Measurements from ENCODE around the gene FRMD4B.

The FRMD4B gene

GRCh38 chr3:69420781-69421520, 35.1 kb upstream of the FRMD4B start:
- H3K27ac ChIP-seq (ENCODE audit: low read depth, low read length): no peak overlapping the region
- no peak overlapping the region for H3K4me3 ChIP-seq (ENCODE audit: low read depth, low read length)
- no peaks in the 10 kb centered on the region for H3K36me3 ChIP-seq (ENCODE audit: control insufficient read depth, insufficient read depth, low read length)
- H3K4me1 ChIP-seq (ENCODE audit: control insufficient read depth, insufficient read depth, low read length): no peaks in the 10 kb centered on the region
- no peaks in the 10 kb centered on the region for H3K27me3 ChIP-seq (ENCODE audit: control insufficient read depth, insufficient read depth, low read length)
- no peaks in the 10 kb centered on the region for H3K9me3 ChIP-seq (ENCODE audit: control insufficient read depth, insufficient read depth, low read length)
- H3K9ac ChIP-seq (ENCODE audit: low read depth, low read length): no peak overlapping the region

GRCh38 chr3:69419276-69419675, 33.4 kb upstream of the FRMD4B start:
- no peak overlapping the region for H3K9ac ChIP-seq (ENCODE audit: low read depth, low read length)
- H3K27me3 ChIP-seq (ENCODE audit: control insufficient read depth, insufficient read depth, low read length): no peaks in the 10 kb centered on the region
- H3K36me3 ChIP-seq (ENCODE audit: control insufficient read depth, insufficient read depth, low read length): no peaks in the 10 kb centered on the region
- H3K4me3 ChIP-seq (ENCODE audit: low read depth, low read length): no peak overlapping the region
- H3K9me3 ChIP-seq (ENCODE audit: control insufficient read depth, insufficient read depth, low read length): no peaks in the 10 kb centered on the region
- H3K27ac ChIP-seq (ENCODE audit: low read depth, low read length): no peak overlapping the region
- H3K4me1 ChIP-seq (ENCODE audit: control insufficient read depth, insufficient read depth, low read length): no peaks in the 10 kb centered on the region

DNA sequence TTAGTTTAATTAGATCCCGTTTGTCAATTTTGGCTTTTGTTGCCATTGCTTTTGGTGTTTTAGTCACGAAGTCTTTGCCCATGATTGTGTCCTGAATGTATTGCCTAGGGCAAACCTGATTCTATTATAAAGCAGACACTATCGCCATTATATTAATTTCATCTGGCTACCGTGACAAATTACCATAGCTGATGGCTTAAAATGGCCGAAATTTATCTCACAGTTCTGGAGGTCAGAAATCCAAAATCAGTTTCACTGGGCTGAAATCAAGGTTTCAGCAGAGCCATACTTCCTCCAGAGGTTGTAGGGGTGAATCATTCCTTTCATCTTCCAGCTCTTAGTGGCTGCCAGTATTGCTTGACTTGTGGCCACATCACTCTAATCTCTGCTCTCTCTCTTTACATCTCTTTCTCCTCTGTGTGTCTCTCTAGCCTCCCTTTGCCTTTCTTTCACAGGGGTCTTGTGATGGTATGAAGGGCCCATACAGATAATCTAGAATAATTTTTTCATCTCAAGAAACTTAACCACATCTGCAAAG, 31.7 kb upstream of the FRMD4B start:
- Histone ChIP-seq H3K4me1 (ENCODE audit: control insufficient read depth, insufficient read depth, low read length) (no peaks in the 10 kb centered on the region), H3K9ac (ENCODE audit: low read depth, low read length) (no peak overlapping the region), H3K27me3 (ENCODE audit: control insufficient read depth, insufficient read depth, low read length) (no peaks in the 10 kb centered on the region), H3K4me3 (ENCODE audit: low read depth, low read length) (no peak overlapping the region), H3K27ac (ENCODE audit: low read depth, low read length) (no peak overlapping the region), H3K36me3 (ENCODE audit: control insufficient read depth, insufficient read depth, low read length) (no peaks in the 10 kb centered on the region), H3K9me3 (ENCODE audit: control insufficient read depth, insufficient read depth, low read length) (no peaks in the 10 kb centered on the region)

DNA sequence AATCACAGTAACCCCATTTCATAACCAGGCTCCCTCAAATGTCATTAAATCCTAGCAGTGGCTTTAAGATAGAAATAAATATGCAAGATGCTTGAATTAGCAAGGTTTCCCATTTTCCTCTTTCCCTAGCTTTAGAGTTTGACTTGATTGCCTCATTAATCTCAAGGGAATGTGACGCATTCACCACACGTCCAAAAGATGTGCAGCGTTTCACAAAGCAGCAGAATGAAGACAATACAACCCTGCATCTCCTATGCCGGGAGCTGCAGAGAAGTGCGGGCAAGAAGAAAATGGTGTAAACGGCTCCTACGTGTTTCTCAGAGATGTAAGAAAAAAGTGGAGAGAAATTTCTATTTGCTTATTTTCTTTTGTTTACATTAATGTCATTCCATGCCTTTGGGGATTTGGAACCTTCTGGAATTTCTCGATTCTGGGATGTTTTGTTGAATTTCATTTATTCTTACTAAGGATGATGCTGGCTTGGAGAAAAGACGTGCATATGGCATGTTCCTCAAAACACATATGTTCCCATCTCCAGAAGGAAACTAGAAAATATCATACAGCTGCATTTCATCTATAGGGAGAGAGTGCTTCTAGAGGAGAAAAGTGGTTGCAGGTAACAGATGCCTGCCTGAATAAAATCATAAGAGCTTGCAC, 27.8 kb upstream of the FRMD4B start:
- no peaks in the 10 kb centered on the region for H3K36me3 ChIP-seq (ENCODE audit: control insufficient read depth, insufficient read depth, low read length)
- no peaks in the 10 kb centered on the region for H3K9me3 ChIP-seq (ENCODE audit: control insufficient read depth, insufficient read depth, low read length)
- no peak overlapping the region for H3K4me3 ChIP-seq (ENCODE audit: low read depth, low read length)
- H3K27ac ChIP-seq (ENCODE audit: low read depth, low read length): no peak overlapping the region
- no peak overlapping the region for H3K9ac ChIP-seq (ENCODE audit: low read depth, low read length)
- no peaks in the 10 kb centered on the region for H3K27me3 ChIP-seq (ENCODE audit: control insufficient read depth, insufficient read depth, low read length)
- H3K4me1 ChIP-seq (ENCODE audit: control insufficient read depth, insufficient read depth, low read length): no peaks in the 10 kb centered on the region

DNA sequence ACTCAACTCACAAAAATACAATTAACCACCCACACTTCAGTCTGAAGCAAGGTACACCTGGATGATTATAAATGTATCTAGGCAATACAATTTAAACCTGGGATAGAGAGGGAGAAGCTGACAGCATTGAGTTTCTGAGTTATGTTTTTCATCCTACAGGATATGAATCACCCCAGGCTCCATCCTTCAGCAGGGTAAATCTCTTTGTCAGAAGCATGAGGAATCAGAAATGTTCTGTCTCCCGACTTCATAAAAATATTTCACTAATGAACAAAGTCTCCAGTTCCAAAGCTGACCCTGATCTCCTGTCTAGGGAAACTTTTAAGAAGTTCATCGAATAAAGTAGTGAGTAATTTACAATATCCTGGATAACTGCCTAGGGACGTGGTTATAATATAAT, 25.5 kb upstream of the FRMD4B start:
- H3K4me3 ChIP-seq (ENCODE audit: low read depth, low read length): no peak overlapping the region
- H3K27me3 ChIP-seq (ENCODE audit: control insufficient read depth, insufficient read depth, low read length): no peaks in the 10 kb centered on the region
- no peaks in the 10 kb centered on the region for H3K36me3 ChIP-seq (ENCODE audit: control insufficient read depth, insufficient read depth, low read length)
- H3K9me3 ChIP-seq (ENCODE audit: control insufficient read depth, insufficient read depth, low read length): no peaks in the 10 kb centered on the region
- H3K27ac ChIP-seq (ENCODE audit: low read depth, low read length): no peak overlapping the region
- no peak overlapping the region for H3K9ac ChIP-seq (ENCODE audit: low read depth, low read length)
- no peaks in the 10 kb centered on the region for H3K4me1 ChIP-seq (ENCODE audit: control insufficient read depth, insufficient read depth, low read length)

- no peaks in the 10 kb centered on the region for H3K9me3 ChIP-seq (ENCODE audit: control insufficient read depth, insufficient read depth, low read length)
- no peaks in the 10 kb centered on the region for H3K4me1 ChIP-seq (ENCODE audit: control insufficient read depth, insufficient read depth, low read length)
- no peak overlapping the region for H3K9ac ChIP-seq (ENCODE audit: low read depth, low read length)
- no peak overlapping the region for H3K27ac ChIP-seq (ENCODE audit: low read depth, low read length)
- H3K4me3 ChIP-seq (ENCODE audit: low read depth, low read length): no peak overlapping the region
- no peaks in the 10 kb centered on the region for H3K36me3 ChIP-seq (ENCODE audit: control insufficient read depth, insufficient read depth, low read length)
- H3K27me3 ChIP-seq (ENCODE audit: control insufficient read depth, insufficient read depth, low read length): no peaks in the 10 kb centered on the region
Measured at GRCh38 chr3:69410301-69410700, 24.4 kb upstream of the FRMD4B start.

DNA sequence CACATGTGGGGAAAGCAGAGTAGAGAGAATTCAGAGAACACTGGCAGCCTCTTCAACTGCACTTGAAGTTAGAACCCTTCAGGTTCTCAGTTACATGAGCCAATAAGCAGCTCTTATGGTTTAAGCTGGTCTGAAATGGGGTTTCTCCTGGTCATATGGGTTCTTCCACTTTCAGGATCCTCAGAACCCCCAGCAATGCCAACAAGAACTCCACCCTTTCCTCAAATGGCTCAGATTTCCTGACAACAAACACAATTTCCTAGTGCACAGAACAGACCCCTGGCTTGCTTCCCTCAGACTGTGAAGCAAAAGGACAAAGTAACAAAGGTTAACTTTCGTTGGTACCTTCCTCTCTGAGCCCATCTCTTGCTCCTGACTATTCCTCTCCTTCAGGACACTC, 23.9 kb upstream of the FRMD4B start:
- no peaks in the 10 kb centered on the region for H3K27me3 ChIP-seq (ENCODE audit: control insufficient read depth, insufficient read depth, low read length)
- no peaks in the 10 kb centered on the region for H3K4me1 ChIP-seq (ENCODE audit: control insufficient read depth, insufficient read depth, low read length)
- H3K36me3 ChIP-seq (ENCODE audit: control insufficient read depth, insufficient read depth, low read length): no peaks in the 10 kb centered on the region
- H3K4me3 ChIP-seq (ENCODE audit: low read depth, low read length): no peak overlapping the region
- H3K9me3 ChIP-seq (ENCODE audit: control insufficient read depth, insufficient read depth, low read length): no peaks in the 10 kb centered on the region
- no peak overlapping the region for H3K9ac ChIP-seq (ENCODE audit: low read depth, low read length)
- H3K27ac ChIP-seq (ENCODE audit: low read depth, low read length): no peak overlapping the region

DNA sequence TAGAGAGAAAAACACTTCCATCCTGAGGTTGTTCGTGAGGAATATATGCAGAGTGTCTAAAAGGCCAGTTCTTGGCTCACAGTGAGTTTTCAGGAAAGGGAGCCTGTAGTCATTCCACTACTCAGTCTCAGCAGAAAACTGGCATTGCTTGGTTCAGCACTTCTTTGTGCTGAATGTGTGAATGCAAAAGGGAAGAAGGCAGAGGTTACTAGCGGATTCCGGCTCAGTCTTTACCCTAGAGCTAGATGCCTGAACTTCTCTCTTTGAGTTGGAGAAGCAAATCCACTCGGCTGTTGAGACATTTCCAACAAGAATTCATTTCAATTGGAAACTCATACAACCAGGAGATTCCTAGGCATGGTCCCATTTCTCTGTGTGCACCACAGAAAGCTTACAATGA, 23.1 kb upstream of the FRMD4B start:
- Histone ChIP-seq H3K4me3 (ENCODE audit: low read depth, low read length) (no peak overlapping the region), H3K27me3 (ENCODE audit: control insufficient read depth, insufficient read depth, low read length) (no peaks in the 10 kb centered on the region), H3K9ac (ENCODE audit: low read depth, low read length) (no peak overlapping the region), H3K4me1 (ENCODE audit: control insufficient read depth, insufficient read depth, low read length) (no peaks in the 10 kb centered on the region), H3K27ac (ENCODE audit: low read depth, low read length) (no peak overlapping the region), H3K9me3 (ENCODE audit: control insufficient read depth, insufficient read depth, low read length) (no peaks in the 10 kb centered on the region), H3K36me3 (ENCODE audit: control insufficient read depth, insufficient read depth, low read length) (no peaks in the 10 kb centered on the region)

GRCh38 chr3:69408542-69408941, 22.7 kb upstream of the FRMD4B start:
- no peaks in the 10 kb centered on the region for H3K9me3 ChIP-seq (ENCODE audit: control insufficient read depth, insufficient read depth, low read length)
- H3K36me3 ChIP-seq (ENCODE audit: control insufficient read depth, insufficient read depth, low read length): no peaks in the 10 kb centered on the region
- H3K9ac ChIP-seq (ENCODE audit: low read depth, low read length): no peak overlapping the region
- H3K27ac ChIP-seq (ENCODE audit: low read depth, low read length): no peak overlapping the region
- H3K27me3 ChIP-seq (ENCODE audit: control insufficient read depth, insufficient read depth, low read length): no peaks in the 10 kb centered on the region
- H3K4me3 ChIP-seq (ENCODE audit: low read depth, low read length): no peak overlapping the region
- no peaks in the 10 kb centered on the region for H3K4me1 ChIP-seq (ENCODE audit: control insufficient read depth, insufficient read depth, low read length)

GRCh38 chr3:69407908-69408307, 22.0 kb upstream of the FRMD4B start:
- no peaks in the 10 kb centered on the region for H3K9me3 ChIP-seq (ENCODE audit: control insufficient read depth, insufficient read depth, low read length)
- no peak overlapping the region for H3K27ac ChIP-seq (ENCODE audit: low read depth, low read length)
- H3K9ac ChIP-seq (ENCODE audit: low read depth, low read length): no peak overlapping the region
- no peaks in the 10 kb centered on the region for H3K4me1 ChIP-seq (ENCODE audit: control insufficient read depth, insufficient read depth, low read length)
- no peaks in the 10 kb centered on the region for H3K36me3 ChIP-seq (ENCODE audit: control insufficient read depth, insufficient read depth, low read length)
- H3K27me3 ChIP-seq (ENCODE audit: control insufficient read depth, insufficient read depth, low read length): no peaks in the 10 kb centered on the region
- no peak overlapping the region for H3K4me3 ChIP-seq (ENCODE audit: low read depth, low read length)

DNA sequence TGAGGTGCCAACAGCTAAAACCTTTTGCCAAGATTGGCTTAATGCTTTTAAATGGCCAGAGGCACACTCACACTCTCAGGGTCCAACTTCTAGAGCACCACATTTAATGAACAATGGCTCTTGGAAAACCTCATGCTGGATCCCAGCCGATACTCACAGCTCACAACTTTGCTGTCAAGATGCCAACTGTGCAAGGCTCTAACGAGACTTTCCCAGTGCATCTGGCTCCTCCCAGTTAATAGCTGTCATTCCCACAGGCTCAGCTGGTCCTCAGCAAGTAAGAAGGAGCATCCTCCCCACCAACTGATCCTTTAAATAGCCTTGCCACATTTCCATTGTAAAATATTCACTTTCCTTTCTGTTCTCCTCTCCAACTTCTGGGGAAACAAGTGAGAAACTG, 20.3 kb upstream of the FRMD4B start:
- H3K9ac ChIP-seq (ENCODE audit: low read depth, low read length): no peak overlapping the region
- H3K4me3 ChIP-seq (ENCODE audit: low read depth, low read length): no peak overlapping the region
- H3K9me3 ChIP-seq (ENCODE audit: control insufficient read depth, insufficient read depth, low read length): no peaks in the 10 kb centered on the region
- no peaks in the 10 kb centered on the region for H3K4me1 ChIP-seq (ENCODE audit: control insufficient read depth, insufficient read depth, low read length)
- no peaks in the 10 kb centered on the region for H3K36me3 ChIP-seq (ENCODE audit: control insufficient read depth, insufficient read depth, low read length)
- no peak overlapping the region for H3K27ac ChIP-seq (ENCODE audit: low read depth, low read length)
- no peaks in the 10 kb centered on the region for H3K27me3 ChIP-seq (ENCODE audit: control insufficient read depth, insufficient read depth, low read length)
